Measurements from ENCODE around the gene TIGAR. TPM values are rescaled to one million over a fixed set of nuclear protein-coding genes. Genes with fewer than 3 reads are reported as not detected.
A peak's percentile ranks its signal among the peaks of the same experiment; 100 is the strongest.

TIGAR gene
- total RNA-seq (2022) = 36.7 and 42.7 TPM in 2 replicates
- percentile 77 among the genes with signal in this experiment for Bru-seq, nascent RNA
- BruChase-seq, experiment 1, labeled RNA remaining after a 2-hour chase = percentile 97 among the genes with signal in this experiment
- percentile 94 among the genes with signal in this experiment for BruChase-seq, experiment 2, labeled RNA remaining after a 6-hour chase
- long read RNA-seq, transcript TIGAR-201 (6 exons, 2,782 nt) = major isoform, 92 of 96 reads
- long read RNA-seq, partial matches to known transcripts = 1 of 96 reads
- long read RNA-seq, other reads (novel, unspliced or antisense) = 3 of 96 reads

GRCh38 chr12:4320853-4321701 lies at the start of gene TIGAR:
Gene TIGAR (plus strand): TSS chr12:4321213. CDS start chr12:4321272, 59 bp downstream.
- H3K4me1 ChIP-seq = peaks cover 15% of the 10 kb centered on the region
- no peaks in the 10 kb centered on the region for H3K36me3 ChIP-seq (ENCODE audit: control insufficient read depth, insufficient read depth, low read length)
- DNase-seq = peak; percentile 95 to 99
- intact Hi-C loops (cut with micrococcal nuclease; ENCODE audit: unreplicated experiment) = loop anchor here (1.0 kb wide), 1 partner anchor 13 kb away; no protein-coding TSS in a partner anchor
- BruUV-seq (replicated peaks) = TSS peak; percentile 57
- Mint-ChIP-seq H3K4me3 (ENCODE audit: unreplicated experiment) (peak within 1 kb of the TSS; percentile 89), H3K9me3 (ENCODE audit: unreplicated experiment) (no peaks in the 10 kb centered on the region), H3K36me3 (ENCODE audit: insufficient read depth, unreplicated experiment) (peaks cover 39% of the 10 kb centered on the region), H3K4me1 (ENCODE audit: low read depth, unreplicated experiment) (peaks cover 16% of the 10 kb centered on the region), H3K27ac (ENCODE audit: unreplicated experiment) (peak within 1 kb of the TSS; percentile 91), H3K27me3 (ENCODE audit: insufficient read depth, unreplicated experiment) (no peaks in the 10 kb centered on the region)
- POLR2A ChIA-PET = interaction anchor here (0.6 kb wide), 1 partner anchor 290 kb away, joined by 5 read pairs; no protein-coding TSS in a partner anchor
- peak within 1 kb of the TSS; percentile 70 for H3K4me3 ChIP-seq (ENCODE audit: low read depth, low read length)
- H3K9me3 ChIP-seq = no peaks in the 10 kb centered on the region
- H3K27me3 ChIP-seq (replicated peaks; ENCODE audit: control insufficient read depth, insufficient read depth, low read length) = no peaks in the 10 kb centered on the region
- CTCF ChIA-PET = interaction anchor here (0.7 to 1.0 kb wide), 3 partner anchors 13 to 119 kb away, joined by 3 read pairs; no protein-coding TSS in a partner anchor
- no peak for TF ChIP-seq CTCF (IDR thresholded peaks at IDR 0.05; ENCODE audit: insufficient read depth in 1 of 2, low read depth in 1 of 2, low read length in 1 of 2, severe bottlenecking in 1 of 2, unreplicated experiment in 1 of 2)

GRCh38 chr12:4271717-4272423 lies 49.1 kb upstream of the TIGAR start:
- H3K36me3 ChIP-seq (ENCODE audit: control insufficient read depth, insufficient read depth, low read length) = no peaks in the 10 kb centered on the region
- peak; percentile 68 to 80 for DNase-seq
- Mint-ChIP-seq H3K4me1 (ENCODE audit: low read depth, unreplicated experiment) (peaks cover 45% of the 10 kb centered on the region), H3K27ac (ENCODE audit: unreplicated experiment) (peak overlapping the region; percentile 11), H3K36me3 (ENCODE audit: insufficient read depth, unreplicated experiment) (peaks cover 57% of the 10 kb centered on the region), H3K9me3 (ENCODE audit: unreplicated experiment) (no peaks in the 10 kb centered on the region), H3K27me3 (ENCODE audit: insufficient read depth, unreplicated experiment) (peaks cover 52% of the 10 kb centered on the region), H3K4me3 (ENCODE audit: unreplicated experiment) (peak overlapping the region; percentile 98)
- ChIA-PET CTCF (interaction anchor here (0.6 to 1.3 kb wide), 7 partner anchors 107 to 1010 kb away, joined by 3 to 5 read pairs (median 4); no protein-coding TSS in a partner anchor), POLR2A (interaction anchor here (0.6 kb wide), 1 partner anchor 459 kb away, joined by 5 read pairs; no protein-coding TSS in a partner anchor)
- no peaks in the 10 kb centered on the region for H3K9me3 ChIP-seq
- TF ChIP-seq CTCF (IDR thresholded peaks at IDR 0.05; ENCODE audit: insufficient read depth in 1 of 2, low read depth in 1 of 2, low read length in 1 of 2, severe bottlenecking in 1 of 2, unreplicated experiment in 1 of 2) = no peak
- no TSS peak for BruUV-seq (replicated peaks)
- peak overlapping the region; percentile 27 for H3K4me3 ChIP-seq (ENCODE audit: low read depth, low read length)
- intact Hi-C loops (cut with micrococcal nuclease; ENCODE audit: unreplicated experiment) = no loop called here
- peaks cover 25% of the 10 kb centered on the region for H3K27me3 ChIP-seq (replicated peaks; ENCODE audit: control insufficient read depth, insufficient read depth, low read length)
- H3K4me1 ChIP-seq = peaks cover 36% of the 10 kb centered on the region

Measured in Caco-2 (cell line).